ENCODE data around the gene LEMD2.

DNA sequence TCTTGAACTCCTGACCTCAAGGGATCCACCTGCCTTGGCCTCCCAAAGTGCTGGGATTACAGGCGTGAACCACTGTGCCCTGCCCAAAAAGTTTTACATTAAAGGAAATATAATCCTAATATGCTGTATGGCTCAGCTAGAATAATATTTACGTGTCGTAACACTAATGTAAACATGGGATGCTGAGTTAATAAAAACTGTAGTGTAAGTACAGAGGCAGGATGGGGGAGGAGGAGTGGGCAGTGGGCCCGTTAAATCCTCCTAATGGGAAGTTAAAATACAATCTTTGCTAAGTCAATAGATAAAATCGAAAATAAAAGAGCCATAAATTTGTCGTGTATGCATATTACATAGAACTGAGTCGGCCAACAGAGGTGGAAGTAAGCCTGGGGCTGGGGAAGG, 30.1 kb downstream of the LEMD2 start:
- no peak for TF ChIP-seq POLR2A (IDR thresholded peaks at IDR 0.05)
- TF ChIP-seq, protein P1, sequence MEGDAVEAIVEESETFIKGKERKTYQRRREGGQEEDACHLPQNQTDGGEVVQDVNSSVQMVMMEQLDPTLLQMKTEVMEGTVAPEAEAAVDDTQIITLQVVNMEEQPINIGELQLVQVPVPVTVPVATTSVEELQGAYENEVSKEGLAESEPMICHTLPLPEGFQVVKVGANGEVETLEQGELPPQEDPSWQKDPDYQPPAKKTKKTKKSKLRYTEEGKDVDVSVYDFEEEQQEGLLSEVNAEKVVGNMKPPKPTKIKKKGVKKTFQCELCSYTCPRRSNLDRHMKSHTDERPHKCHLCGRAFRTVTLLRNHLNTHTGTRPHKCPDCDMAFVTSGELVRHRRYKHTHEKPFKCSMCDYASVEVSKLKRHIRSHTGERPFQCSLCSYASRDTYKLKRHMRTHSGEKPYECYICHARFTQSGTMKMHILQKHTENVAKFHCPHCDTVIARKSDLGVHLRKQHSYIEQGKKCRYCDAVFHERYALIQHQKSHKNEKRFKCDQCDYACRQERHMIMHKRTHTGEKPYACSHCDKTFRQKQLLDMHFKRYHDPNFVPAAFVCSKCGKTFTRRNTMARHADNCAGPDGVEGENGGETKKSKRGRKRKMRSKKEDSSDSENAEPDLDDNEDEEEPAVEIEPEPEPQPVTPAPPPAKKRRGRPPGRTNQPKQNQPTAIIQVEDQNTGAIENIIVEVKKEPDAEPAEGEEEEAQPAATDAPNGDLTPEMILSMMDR (IDR thresholded peaks at IDR 0.05): no peak
